A172 (cell line): Measurements from ENCODE around the gene SGSM1. TPM values are rescaled to one million over a fixed set of nuclear protein-coding genes. Genes with fewer than 3 reads are reported as not detected.
"Not testable (repeated sequence)": the region's sequence is repeated elsewhere in the genome, so short reads cannot be mapped to it uniquely, and the experiment has no call there.

ENCODE experiments used
- DNase-seq: peaks from one replicate; pipeline ENCODE4 v3.0.0-alpha.2; 2015; ENCODE audit warnings: low spot score
- total RNA-seq: library from RNA; depleted of rRNA; stranded (reverse); fragments of >200 nt; shearing (Covaris generic); gene quantifications from 2 replicates; pipeline ENCODE4 v1.2.3, GENCODE V29; 2014

Gene SGSM1
- total RNA-seq, 1 experiment from 2014 or later = not detected

DNA sequence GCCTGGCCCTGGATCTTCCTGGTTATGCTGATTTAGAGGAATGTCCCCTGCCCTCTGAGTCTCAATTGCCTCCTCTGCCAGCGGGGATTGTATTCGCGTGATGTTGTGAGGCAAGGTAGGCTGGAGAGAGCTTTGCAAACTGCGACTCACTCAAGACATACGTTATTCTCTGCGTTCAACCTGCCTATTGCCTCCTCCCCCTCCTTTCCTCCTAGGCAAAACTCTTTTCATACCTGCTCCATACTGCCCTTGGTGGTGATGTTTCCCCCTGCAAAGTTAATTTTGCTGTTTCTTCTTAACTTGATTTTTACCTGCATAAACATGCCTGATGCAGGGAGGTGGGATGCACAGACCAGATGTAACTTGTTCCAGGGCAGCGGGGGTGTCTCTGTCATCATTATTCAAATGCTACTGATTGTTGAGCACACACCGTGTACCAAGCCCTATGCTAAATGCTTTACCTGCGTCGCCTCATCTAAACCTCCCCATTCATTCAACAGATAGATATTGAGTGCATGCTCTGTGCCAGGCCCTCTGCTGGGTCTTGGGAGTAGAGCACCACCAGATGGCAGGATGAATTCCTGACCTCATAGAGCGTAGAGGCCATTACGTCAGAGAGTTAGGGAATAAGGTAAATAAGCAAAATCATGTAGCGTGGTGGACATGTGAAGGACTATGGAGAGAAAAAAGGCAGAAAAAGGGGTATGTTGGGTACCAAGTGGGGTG is 29.0 kb downstream of the SGSM1 start:
- no peak for DNase-seq

DNA sequence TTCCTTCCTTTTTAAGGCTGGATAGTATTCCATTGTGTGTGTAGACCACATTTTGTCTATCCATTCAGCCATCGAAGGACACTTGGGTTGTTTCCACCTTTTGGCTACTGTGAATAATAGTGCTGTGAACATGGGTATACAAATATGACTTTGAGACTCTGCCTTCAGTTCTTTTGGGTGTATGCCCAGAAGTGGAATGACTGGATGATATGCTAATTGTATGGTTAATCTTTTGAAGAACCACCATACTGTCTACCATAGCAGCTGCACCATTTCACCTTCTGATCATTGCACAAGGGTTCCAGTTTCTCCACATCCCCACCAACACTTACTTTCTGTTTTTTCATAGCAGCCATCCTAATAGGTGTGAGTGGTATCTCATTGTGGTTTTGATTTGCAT is 30.3 kb downstream of the SGSM1 start:
- DNase-seq = no peak

DNA sequence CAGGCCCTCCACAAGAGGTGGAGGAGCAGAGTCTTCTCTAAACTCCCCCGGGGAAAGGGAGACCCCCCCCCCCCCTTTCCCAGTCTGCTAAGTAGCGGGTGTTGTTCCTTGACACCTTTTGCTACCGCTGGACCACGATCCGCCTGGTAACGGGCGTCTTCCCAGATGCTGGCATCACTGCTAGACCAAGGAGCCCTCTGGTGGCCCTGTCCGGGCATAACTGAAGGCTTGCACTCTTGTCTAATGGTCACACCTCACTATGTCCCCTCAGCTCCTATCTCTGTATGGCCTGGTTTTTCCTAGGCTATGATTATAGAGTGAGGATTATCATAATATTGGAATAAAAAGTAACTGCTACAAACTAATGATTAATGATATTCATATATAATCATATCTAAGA is 31.5 kb downstream of the SGSM1 start:
- DNase-seq = not testable (repeated sequence)

DNA sequence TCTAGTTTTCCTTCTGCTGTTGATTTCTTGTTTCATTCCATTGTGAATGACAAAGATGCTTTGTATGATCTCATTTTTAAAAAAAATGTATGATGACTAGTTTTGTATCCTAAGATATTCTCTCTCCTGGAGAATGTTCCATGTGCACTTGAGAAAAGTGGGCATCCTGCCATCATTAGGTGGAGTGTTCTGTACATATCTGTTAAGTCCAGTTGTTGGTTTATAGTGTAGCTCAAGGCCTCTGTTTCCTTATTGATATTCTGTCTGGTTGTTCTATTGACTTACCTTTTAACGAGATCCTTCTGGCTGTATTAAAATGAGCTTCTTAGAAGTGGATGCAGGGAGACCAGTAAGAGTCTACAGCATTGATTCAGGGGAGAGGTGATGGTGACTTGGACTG is 35.2 kb downstream of the SGSM1 start:
- DNase-seq = no peak

DNA sequence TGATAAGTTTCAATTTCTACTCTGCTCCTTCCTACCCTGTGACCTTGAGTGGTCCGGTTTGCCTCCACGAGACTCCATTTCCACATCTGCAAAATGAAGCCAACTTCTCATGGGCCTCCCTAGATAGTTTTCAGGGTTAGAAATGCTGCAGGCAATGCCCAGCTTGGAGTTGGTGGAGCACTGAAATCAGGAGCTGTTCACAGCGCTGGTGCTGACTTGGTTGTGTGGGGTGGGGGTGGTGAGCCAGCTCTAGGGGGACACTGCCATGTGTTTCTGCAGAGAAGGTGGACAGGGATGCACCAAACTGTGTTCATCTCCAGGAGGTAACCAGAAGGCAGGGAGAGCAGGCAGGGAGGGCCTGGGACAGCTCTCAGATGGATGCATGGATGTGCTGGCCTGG is 37.0 kb downstream of the SGSM1 start:
- DNase-seq = no peak

DNA sequence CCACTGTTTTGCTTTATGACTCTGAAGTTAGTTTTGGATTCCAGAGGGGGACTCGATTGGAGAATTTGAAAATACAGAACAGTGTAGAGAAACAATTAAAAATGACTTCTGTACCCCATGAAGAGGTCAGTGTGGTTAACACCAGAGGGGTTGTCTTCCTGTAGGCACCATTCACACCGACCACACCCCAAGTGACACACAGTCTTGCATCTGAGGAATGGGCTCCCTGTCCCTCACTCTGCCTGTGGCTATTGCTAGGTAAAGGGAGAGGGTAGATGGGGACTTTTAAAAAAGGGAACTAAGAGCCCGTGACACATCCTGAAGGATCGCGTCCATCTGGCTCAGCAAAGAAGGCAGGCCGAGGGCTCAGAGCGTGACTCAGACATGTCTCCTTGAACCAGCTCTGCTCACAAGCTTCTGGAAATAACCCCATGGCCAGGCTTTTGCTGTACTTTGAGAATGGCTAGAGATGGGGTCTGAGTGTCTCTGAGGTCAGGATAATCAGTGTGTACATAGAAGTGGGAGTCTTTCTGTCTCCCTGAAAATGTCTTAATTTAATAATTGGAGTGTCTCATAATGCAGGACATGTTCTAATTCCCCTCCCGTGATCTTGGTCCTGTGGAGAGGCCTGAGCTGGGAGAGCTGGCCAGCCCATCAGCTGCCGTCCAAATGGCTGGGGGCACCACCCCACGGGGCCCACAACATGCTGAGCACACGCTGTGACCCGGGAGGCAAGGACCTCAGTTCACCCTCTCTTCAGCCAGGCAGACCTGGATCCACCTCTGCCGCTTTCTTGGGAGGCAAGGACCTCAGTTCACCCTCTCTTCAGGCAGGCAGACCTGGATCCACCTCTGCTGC is 39.3 kb downstream of the SGSM1 start:
- no peak for DNase-seq

DNA sequence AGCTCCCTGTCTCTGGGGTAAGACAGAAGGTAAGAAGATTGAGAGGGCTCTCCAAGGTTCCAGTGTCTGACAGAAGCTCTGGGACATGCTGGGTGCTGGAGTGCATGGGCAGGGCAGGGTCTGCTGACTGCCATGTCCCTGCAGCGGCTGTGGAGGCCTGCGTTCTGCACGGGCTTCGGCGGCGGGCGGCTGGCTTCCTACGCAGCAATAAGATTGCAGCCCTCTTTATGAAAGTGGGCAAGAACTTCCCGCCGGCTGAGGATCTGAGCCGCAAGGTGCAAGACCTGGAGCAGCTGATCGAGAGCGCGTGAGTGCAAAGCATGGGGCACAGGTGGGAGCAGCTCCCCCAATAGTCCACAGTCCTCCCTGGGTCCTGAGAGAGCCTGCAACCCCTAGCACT is 41.5 kb downstream of the SGSM1 start:
- DNase-seq = no peak

DNA sequence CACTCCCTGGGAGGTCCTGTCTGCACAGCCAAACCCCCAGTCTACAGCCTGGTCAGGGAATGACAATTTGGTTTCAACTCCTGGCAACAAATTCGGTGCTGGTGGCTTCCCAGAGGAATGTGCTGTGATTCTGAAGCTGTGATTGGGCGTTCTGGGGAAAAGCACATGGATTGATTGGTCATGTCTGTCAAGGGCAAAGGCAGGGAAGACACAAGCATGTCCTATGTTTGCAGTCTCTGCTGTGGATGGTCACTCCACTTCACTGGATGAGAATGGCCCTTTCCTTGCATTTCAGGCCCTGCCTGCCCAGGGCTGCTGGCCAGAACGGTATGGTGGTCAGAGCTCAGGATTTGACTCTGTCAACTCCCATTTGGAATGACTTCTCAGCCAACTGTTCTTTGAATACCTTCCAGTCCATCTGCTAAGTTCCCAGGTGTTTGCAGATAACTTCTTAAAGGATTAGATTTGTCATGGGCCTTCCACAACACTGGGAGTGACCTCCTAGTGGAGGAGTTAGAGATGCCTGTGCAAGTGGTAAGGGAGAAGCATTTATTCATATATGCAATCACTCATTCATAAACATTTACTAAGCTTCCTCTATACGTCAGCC is 42.7 kb downstream of the SGSM1 start:
- no peak for DNase-seq

DNA sequence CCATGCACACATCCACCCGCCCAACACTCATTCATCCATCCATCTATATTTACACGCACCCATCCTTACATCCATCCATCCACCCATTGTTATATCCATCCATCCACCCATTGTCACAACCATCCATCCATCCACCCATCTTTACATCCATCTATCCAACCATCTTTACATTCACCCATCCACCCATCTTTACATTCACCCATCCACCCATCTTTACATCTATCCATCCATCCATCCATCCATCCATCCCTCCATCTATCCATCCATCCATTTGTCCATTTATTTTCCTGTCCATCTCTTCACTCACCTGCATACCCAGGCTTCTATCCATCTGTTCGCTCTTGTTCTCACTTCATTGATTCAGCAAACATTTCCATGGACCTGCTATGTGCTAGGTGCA is 49.8 kb downstream of the SGSM1 start:
- no peak for DNase-seq

DNA sequence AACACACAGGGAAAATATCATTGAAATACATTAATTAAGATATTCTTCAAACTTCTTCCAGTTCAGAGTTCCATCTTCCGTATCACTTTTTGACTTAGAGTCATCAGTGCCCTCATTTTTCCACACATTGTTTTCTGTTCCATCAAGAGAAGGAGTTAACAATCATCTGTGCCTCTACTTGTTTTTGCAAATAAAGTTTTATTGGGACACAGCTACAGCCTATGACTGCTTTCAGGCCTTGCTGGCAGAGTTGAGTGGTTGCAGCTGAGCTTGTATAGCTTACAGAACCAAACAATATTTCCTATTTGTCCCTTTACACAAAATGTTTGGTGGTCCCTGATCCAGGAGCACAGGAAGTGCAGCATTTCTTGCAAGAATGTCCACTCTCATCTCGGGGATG is 51.6 kb downstream of the SGSM1 start:
- DNase-seq = no peak

DNA sequence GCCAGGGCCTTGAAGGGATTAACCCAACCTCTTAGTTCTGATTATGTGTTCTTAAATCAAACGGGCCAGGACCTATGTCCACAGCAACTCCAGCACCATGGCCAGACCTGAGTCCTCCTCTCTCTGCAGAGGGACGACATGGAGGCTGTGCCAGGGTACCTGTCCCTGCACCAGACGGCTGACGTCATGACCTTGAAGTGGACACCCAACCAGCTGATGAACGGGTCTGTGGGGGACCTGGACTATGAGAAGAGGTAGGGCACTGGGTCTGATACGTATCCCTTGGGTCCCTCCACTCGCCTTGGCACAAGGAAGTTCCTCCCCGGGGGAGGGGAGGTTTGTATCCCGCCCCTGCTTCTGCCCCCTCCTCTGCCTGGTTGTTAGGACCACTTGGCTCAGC is 53.6 kb downstream of the SGSM1 start:
- no peak for DNase-seq

DNA sequence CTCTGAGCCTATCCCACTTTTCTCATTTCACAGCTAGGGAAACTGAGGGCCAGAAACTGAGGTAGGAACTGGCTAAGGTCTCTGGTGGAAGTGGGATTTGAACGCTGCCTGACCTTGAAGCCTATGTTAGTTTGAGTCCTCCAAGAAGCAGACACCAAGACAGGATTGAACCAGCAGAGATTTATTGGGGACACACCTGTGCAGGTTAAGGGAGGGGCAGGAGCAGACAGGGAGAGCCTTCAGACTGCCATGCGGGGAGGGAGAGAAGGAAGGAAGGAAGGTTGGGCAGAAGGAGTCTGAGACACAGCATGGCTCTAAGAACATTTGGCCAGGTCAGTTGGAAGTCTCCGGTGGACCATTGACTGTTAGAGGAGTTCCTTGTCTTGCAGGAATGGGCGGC is 59.5 kb downstream of the SGSM1 start:
- DNase-seq = no peak

DNA sequence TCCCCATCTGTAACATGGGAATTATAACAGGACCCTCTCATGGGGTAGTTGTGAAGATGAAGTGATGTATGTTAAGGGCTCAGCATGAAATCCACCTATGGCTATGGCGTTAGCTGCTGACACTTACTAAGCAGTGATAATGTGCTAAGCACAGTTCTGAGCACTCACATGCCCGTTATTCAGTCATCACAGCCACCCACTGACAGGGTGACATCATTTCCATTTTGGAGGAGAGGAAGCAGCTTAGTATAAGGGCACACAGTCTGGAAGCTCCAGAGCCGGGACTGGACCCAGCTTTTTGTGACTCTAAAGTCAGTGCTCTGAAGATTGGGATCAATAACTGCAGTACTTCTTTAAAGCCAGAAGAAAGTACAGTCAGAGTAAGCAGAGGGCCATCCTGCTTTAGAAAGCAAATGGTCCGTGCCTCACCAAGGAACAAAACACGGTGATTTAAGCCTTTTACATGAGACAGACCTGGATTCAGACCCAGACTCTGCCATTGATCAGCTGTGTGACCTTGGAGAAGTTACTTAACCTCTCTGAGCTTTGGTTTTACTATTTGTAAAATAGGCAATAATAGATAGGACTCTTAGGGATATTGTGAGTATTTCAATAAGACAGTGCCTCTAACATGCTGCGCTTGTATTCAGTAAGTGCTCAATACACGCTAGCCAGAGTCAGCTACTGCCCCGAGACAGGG is 61.5 kb downstream of the SGSM1 start:
- DNase-seq = no peak

DNA sequence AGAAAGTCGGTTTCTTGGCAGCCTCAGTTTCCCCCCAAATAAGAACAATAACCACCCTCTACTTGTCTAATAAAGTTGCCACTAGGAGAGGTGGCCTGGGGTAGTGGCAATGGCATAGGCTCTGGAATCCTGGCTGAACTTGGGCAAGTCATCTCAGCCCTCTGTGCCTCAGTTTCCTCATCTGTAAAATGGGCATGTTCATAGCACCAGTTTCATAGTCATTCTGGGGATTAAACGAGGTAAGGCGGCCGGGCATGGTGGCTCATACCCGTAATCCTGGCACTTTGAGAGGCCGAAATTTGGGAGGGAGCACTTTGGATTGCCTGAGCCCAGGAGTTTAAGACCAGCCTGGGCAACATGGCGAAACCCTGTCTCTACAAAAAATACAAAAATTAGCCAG is 63.0 kb downstream of the SGSM1 start:
- DNase-seq = no peak

DNA sequence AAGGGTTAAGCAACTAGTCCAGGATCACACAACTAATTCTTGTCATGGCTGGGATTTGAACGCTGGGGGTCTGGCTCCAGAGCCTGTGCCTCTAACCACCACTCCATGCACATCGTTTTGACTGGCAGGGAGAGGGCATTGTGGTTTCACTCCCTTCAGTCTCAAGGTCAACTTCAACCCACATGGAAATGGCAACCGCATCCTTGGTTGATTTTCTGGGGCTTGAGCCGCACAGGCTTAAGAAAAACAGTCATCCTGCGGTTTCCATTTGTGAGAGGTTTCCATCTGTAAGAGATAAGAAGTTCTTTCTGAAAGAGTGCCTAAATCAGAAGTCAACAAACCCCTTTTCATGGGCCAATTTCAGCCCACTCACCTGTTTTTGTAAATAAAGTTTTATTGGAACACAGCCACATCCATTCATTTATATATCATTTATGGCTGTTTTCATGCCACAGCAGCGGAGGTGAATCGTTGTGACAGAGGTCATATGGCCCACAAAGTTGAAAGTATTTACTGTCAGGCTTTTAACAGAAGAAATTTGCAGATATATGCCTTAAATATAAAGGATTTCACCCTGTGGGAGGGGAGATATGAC is 65.7 kb downstream of the SGSM1 start:
- DNase-seq = peak; percentile 31

DNA sequence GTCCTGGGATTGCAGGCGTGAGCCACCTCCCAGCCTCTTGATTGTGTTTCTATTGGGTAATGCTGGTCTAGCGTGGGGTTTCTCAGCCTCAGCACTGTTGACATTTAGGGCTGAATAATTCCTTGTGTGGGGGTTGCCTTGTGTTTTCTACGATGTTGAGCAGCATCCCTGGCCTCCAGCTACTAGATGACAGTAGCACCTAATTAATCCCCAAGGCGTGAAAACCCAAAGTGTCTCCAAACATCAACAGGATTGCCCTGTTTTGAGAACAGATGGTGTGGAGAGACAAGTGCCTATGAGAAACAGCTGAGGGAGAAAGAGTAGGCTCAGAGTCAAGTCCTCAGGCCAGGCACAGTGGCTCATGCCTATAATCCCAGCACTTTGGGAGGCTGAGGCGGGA is 67.2 kb downstream of the SGSM1 start:
- no peak for DNase-seq

DNA sequence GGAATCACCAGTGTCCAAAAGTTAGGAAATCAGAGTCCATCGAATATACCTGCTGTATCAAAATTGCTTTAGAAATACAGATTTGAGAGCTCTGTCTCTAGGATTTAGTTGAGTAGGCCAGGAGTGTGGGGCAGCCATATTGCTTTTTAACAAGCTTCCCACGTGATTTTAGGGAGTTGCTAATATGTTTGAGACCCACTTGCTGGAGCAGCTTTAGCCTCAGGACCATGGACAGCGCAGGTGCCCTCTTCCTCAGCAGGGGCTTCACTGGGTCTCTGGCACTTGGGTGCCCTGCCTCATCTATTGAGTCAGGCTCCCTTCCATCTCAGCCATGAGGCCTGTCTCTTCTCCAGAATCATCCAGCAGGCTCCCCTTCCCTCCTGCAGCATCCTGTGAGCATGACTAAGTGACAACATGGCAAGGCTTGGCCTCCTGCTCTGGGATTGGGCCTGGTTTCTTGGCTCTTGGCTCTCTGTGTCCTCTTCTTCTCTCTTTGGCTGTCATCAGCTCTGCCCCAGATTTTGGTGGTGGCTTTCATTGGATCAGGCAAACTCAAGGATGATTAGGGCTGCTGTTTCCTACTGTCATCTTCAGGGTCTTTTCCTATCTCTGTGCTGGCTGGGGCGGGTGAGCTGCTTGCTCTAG is 70.0 kb downstream of the SGSM1 start:
- DNase-seq = peak; percentile 33

DNA sequence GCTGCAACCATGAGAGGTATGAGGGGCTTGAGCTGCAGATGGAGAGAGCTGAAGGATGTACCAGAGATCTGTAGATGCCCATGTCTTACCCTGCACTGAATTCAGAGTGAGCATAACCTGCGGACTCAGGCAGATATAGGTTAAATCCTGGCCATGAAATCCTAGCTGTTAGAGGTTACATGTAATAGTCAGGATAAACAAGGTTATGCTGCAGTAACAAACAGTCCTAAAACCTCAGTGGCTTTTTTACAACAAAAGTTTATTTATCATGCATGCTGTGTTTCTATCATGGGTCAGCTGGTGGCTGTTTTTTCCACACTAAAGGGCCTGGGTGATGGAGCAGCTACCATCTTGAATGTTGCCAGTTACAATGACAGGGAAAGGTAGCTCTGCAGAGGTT is 70.7 kb downstream of the SGSM1 start:
- no peak for DNase-seq

DNA sequence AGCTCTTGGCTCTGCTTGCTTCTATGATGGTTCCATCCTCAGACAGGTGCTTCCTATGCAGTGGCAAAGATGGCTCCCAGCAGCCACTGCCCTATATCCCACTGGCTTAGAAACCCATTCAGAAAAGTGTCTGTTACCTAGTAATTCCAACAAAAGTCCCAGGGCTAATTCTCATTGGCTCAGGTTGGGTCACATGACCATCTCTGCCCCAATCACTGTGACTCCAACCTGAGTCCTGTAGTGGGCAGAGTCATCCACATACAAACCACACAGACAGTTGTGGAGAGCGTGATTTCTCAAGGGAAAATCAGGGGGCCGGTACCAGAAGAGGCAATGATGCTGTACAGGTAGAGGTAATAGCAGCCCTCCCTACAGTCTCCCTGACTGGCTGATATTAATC is 73.0 kb downstream of the SGSM1 start:
- no peak for DNase-seq

DNA sequence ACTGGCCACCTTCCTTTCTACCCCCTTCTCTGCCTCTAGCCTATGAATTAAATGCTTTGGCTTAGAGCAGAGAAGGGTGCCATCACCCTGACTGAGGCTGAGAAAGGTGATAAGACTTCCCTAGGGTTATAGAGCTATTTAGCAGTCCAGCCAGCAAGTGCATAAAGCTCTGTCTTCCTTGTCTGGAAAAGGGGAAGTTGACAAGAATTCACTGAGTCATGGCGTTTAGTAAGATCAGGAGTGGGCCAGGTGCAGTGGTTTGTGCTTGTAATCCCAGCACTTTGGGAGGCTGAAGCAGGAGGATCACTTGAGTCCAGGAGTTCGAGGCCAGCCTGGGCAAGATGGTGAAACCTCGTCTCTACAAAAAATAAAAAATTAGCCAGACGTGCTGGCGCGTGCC is 77.4 kb downstream of the SGSM1 start:
- no peak for DNase-seq

DNA sequence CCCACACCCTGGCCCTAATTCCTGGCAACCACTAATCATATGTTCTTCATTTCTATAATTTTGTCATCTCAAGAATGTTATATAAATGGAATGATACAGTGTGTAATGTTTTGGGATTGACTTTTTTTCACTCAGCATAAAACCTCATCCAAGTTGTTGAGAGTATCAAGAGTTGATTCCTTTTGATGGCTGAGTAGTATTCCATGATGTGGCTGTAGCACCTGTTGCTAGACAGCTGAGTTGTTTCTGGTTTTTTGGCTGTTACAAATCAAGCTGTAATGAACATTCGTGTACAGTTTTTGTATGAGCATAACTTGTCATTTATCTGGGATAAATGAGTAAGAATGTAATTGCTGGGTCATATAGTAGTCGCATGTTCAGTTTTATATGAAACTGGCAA is 81.2 kb downstream of the SGSM1 start:
- DNase-seq = no peak
